NCI-H2171 treated with DMSO at 0.1 percent for 48 hours (cell line): ENCODE results near the gene DDN.

Source experiments
- DNase-seq: peaks from one replicate; lab custom pipeline; 2025; lab: John Stamatoyannopoulos, UW

The DDN gene

GRCh38 chr12:49031573-49032161 is 32.5 kb upstream of the DDN start:
- DNase-seq: no peak

DNA sequence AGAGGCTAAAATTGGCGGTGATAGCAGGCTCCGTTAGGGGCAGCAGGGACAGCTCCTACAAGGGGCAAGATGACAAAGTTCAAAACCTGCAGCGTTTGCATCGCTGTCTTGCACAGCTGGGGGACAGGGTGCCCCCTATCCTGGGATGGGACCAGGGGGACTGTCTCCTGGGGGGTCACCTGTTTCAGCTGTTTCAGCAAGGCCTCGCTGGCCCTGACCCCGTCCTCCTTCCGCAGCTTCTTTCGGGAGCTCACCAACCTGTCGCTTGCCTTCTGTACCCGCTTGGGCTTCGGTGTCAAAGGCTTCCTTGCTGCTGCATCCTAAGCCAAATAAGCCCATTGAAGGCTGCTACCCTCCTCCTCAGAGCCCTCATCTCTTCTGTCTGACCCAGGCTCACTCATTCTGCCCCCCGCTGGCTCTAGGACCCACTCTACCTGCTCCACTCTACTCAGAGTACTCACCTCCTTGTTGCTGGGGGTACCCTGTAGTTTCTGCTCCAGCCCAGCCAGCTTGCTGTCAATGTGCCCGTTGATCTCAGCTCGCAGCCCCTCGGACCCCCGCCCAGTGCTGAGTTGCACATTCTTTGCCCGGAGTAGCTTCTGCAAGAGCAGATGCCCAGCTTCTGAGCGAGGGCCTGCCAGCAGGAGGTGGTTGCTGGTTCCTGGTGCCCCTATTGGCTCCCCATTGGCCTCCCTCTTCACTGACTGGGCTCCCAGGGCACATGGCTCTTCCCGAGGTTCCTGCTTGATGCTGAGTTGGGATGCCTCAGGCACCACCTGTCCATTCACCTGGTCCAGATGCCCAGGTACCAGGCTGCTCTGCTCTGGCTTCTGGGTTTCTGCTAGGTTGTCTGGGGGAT is 31.8 kb upstream of the DDN start:
- no peak for DNase-seq

GRCh38 chr12:49030119-49030518 is 30.9 kb upstream of the DDN start:
- no peak for DNase-seq

- DNase-seq: no peak
Observed at GRCh38 chr12:49028666-49029275, 29.6 kb upstream of the DDN start.

GRCh38 chr12:49027846-49028555 is 28.8 kb upstream of the DDN start:
- no peak for DNase-seq

GRCh38 chr12:49026678-49027480 is 27.7 kb upstream of the DDN start:
- no peak for DNase-seq

DNA sequence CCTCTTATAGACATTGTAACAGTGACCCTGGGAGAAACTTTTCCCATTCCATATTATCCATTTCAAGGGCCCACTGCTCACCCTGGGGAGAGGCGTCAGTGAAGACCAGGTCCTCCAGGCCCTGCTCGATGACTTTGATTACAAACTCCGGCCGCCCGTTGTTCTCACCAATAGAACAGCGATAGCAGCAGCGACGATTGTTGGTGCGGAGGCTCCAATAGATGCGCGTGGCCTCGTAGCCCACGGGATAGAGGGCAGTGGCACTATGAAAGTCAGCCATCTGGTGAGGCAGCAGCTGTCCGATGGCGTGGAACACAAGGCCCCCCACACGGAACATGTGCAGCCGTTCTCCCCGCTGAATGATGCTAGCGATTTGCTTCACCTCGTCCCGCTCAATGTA is 26.9 kb upstream of the DDN start:
- no peak for DNase-seq

GRCh38 chr12:49025463-49025862 is 26.3 kb upstream of the DDN start:
- DNase-seq: no peak

- no peak for DNase-seq
Observed at GRCh38 chr12:49024543-49024942, 25.4 kb upstream of the DDN start.

DNA sequence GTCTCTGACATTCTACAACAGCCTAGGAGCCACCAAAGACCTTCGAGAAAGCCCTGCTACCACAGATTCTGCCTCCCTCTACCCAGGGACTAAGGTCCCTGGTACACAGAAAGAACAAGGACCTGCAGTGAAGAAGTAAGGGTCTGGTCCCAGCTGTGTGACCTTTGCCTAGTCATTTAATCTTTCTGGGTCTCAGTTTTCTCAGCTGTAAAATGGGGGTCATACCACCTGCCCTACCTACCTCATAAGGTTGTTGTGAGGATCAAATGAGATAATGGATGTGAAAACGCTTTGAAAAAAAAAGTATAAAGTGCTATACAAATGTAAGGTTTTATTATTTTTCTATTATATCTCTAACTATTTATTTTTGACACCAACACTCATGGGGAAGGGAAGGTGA is 24.6 kb upstream of the DDN start:
- DNase-seq: no peak

DNA sequence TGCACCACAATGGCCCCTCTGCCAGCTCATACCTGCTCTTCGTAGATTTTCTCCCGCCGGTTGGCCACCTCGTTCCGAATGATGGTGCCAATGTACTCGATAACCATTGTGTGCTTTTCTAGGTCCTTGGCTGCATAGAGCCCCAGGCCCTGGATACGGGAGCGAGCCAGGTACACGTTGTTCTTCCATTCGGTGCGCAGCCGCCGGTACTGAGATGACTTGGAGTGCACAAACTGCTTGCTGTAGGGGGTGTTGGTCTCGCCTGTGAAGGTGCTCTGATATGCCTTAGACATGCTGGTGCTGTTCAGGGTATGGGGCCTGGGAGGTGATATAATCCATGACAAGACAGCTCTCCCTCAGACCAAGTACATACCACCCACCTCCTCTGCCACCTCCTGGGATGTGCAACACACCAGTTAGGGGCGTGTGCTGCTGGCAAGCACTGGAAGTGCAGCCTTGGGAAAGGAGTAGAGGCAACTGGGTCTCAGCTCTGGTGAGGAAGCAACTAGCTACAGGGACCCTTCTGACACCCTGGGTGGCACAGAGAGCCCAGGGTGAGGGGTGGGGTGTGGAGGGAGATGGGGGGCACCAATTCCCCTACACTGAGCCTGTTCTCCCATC is 23.5 kb upstream of the DDN start:
- no peak for DNase-seq

GRCh38 chr12:49021292-49021915 is 22.2 kb upstream of the DDN start:
- no peak for DNase-seq

DNA sequence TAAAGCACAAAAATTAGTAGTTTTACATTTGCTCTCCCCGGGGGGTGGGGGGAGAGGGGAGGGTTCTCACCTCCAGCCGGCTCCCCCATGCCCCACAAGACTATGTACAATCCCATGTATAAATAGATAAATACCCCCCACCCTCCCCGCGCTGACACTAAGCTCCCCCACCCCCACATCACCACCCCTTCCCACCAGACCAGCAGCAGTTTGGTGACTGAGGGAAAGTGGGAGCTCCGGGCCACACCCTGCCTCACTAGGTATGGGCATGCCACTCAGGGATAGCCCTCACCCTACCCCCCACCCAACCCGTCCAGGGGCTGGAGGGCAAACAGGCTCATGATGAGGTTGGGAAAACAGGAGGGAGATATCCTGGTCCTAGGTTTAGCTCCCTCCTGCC is 21.3 kb upstream of the DDN start:
- no peak for DNase-seq

GRCh38 chr12:49019443-49020324 is 20.5 kb upstream of the DDN start:
- peak; percentile 42 for DNase-seq

DNA sequence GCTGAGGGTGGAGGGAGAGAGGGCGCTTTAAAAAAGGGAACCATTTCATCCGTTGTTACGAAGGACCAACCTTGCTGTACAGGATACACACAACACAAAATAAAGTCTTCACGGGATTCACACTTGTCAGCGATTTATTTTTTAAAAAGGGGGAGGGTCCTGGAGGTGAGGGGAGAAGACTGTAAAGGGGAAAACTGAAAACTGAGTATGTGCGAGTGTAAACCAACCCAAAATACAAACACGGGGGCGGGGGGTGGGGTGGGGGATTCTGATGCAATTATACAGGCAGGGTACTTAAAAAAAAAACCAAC is 19.9 kb upstream of the DDN start:
- peak; percentile 73 for DNase-seq

- peak; percentile 97 for DNase-seq
Observed at GRCh38 chr12:49018261-49019119, 19.3 kb upstream of the DDN start, which contains the start of gene PRKAG1. PRKAG1 (minus strand) TSS chr12:49018776; CDS start chr12:49018740, 36 bp downstream.

GRCh38 chr12:49017891-49018260 is 18.7 kb upstream of the DDN start:
- DNase-seq: peak; percentile 24

GRCh38 chr12:49015196-49015595 is 16.0 kb upstream of the DDN start:
- DNase-seq: no peak

DNA sequence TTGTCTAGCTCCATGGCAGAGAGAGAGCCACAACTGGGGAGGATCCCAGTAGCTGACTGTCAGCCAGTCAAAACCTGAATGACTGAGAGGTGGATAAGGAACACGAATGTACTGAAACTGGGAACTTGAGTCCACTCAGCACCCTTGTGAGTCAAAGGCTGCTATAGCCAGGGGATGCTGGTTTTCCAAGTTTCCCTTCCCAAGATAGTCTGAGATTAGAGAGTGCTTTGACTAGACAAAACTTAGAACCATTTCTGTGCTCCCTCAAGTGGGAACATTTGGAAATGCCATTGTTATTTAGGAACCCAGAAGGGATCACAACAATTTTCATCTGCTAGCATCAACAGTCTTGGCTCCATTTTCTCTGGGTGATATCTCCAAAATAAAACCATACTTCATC is 15.4 kb upstream of the DDN start:
- DNase-seq: no peak
